Hepatic stellate cell (primary cell): ENCODE measurements around the gene ADAR.

Experiments
- DNase-seq: peaks from one replicate; pipeline ENCODE4 v3.0.0; 2011; ENCODE audit warnings: low spot score

The ADAR gene

DNA sequence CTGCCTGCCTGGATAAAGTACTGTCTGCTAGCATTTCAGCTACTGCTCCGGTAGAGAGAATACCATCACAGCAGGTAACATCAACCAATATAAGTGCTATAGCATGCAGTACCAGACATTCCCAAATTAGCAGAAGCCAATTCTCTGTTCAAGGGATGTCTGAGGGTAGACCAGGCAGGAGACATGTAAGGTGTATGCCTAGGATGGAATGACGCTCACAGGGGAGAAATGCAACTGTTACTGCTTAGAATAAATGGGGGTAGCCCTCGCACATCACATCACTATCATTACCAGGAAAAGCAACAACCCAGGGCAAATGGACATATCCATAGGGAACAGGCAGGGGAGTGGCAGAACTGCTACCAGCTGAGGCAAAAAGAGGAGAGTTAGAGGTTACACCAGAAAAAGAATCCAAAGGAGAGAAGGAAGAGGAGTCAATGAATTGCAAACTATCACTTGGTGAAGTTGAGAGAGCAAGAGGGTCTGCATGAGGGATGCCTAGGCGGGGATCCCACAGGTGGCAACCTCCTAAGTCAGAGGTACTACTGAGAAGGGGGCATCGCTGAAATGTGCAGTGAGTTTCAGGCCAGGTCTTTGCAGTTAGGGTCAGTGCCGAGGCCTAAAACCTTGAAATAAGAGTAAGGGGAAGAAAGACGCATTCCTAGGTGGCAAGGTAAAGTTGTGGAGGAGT, 50.6 kb downstream of the ADAR start:
- DNase-seq, result no peak

DNA sequence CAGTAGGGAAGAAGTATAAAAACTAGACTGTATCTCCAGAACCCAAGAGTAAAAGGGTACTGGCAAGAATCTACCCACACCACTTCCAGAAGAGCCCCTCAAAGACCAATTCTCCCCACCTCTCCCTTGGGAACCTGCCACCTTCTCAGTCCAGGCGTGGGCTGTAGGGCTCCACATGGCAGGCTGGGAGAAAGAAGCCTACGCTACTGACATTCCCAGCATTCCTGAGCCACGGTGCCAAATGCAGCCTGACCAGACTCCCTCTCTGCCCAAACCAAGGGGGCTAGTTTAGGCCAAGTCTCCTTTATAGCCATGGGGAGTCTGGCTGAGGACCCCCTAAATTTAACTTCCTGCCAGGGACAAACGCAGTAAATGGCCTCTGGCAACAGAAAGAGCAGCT, 51.6 kb downstream of the ADAR start:
- DNase-seq, result peak; percentile 60

DNA sequence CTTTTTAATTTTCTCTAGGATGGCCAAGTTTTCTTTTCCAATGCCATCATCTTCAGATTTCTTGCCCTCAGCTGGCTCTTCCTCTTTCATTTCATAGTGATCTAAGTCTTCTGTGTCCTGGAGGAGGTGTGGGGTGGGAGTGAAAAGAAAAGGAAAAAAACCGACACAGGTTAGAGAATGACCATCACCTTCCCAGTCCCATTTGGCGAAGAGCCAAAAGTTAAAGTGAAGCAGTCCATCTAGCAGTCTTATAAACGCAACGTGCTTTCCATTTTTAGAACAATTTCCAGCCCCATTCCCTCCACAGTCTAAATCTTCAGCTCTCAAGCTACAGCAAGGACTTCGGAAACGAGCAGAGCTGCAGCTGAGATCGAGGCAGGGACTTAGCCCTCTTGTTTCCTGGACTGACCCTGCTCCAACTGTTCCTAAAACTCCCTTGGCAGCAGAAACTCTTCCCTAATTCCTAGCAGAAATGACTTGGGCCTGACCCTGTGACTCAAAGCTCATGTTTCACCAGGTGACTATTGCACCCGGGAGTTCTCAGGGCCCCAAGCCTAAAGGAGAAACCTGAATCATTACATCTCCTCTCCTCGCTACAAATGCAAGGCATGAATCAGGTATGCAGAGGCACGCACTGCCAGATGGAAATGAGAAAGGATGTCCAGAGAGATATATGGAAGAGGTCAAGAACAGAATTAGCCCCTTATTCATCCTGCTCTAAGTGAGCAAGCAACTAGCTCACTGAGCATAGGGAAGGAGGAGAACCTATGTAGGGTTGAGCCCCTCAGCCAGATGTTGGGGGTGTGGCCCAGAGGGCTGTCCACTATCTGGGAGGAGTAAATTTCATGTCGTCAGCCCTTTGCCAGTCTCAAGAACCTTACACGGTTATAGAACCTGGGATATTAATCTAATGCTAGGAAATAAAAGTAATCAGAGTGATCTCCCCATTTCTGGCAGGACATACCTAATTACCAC, 54.6 kb downstream of the ADAR start:
- DNase-seq, result no peak

DNA sequence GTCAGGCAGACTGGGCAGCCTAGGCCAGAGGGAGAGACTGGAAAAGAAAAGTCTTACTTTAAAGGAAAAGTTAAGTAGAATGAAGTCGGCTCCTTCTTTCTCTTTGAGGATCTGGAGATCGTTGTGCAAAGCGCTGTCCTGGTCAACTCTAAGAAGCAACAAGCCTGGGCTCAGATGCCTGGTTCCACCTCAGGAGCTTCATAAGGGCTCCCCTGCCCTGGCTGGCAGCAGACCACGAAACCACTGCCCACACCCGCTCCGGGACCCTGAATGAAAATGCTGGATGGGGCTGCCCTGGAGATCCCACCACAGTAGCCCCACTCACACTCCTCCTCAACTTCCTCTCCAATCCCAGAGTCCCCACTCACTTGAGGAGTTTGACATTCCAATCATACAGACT, 56.0 kb downstream of the ADAR start:
- no peak for DNase-seq

DNA sequence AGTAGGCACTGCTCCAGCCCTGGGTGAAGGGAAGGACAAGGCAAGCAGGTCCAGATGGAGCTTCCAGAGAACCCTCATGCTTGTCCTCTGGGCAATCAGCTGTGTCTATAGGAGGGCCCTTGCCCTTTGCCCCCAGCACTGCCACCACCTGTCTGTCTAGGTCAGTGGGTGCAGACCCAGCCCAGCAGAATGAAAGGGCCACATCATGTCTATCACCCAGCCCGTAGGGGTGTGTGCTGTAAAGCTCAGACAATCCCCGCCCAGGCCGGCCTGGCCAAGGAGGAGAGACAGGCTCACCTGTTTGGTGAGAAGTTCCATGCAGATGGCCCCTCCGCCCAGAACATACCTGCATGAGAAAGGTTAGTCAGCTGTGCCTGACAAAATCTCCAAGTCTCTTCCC, 56.5 kb downstream of the ADAR start:
- DNase-seq, result no peak

DNA sequence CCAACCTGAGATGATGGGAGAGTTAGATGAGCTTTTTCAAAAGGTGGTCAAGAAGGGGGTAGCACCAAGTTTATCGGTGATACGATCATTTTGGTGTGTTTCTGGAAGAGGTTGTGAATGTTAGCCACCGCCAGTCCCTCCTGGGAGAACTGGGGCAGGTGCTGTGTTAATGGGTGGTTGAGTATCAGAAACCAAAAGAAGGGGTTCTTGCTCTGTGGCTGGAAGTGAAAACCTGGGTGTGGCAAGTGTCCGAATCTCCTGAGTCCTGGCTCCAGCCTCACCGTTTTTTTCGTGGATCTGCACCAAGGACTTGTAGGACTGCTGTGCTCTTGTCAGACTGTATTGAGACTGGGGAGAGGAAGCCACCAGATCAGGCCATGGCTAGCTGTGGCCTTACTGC, 57.3 kb downstream of the ADAR start:
- no peak for DNase-seq

DNA sequence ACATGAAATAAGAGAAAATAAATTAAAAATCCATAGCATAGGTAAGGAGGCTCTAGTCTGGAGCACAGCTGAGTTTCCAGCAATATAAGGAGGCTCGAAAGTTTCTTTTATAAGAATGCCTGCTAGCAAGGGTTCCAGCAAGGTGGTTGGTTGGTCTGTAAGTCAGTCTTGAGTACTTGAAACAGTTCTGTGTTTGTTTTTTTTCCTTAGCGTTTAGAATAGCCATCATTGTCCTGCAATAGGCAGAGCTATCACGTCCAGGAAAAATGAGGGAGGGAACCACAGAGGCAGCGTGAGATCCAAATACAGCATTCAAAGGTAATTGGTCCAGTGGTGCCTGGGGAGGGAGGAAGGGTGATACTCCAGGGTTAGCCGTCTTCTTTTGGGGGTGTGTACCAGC, 57.9 kb downstream of the ADAR start:
- DNase-seq, result no peak

DNA sequence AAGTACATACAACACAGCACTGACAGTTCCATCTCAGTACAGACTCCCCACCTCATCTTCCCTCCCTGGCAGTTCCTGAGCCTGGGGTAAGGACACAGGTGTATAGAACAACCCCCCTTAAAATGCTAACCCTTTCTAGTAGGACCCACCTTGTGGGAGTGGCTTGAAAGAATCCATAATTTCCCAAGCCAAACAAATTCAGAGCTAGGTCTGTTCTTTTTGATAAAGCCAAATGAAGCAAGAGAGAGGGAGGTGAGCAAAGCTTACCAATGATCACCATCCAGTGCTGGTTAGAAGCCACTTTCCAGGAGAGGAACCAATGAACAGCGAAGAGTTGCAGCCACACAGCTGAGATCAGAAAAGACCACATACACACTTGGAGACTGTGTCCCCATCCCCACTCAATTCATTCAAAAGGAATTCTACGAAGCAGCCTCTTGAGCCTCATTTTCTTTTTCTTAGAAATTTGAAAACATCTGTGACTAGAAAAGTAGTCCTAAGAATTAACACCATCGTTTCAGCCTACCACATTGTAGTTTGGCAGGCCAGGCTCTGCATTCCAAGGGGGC, 58.7 kb downstream of the ADAR start:
- DNase-seq, result no peak

DNA sequence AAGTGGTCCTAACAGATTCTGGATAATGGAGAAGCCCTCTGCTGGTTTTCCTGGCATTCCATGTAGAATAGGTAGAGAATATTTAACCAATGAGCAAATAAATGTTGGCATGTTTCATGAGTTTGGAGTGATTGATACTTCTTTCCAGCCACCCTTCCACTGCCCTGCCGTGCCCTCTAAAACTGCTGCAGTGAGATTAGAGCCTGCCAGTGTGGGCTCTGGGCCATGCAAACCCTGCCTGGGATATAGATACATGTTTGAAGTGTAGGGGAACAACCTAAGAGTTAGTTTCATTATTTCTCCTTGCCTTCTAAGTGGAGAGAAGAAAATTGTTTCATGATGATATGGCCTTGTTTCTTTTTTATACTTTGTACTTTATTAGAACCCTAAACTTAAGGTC, 60.0 kb downstream of the ADAR start:
- no peak for DNase-seq

DNA sequence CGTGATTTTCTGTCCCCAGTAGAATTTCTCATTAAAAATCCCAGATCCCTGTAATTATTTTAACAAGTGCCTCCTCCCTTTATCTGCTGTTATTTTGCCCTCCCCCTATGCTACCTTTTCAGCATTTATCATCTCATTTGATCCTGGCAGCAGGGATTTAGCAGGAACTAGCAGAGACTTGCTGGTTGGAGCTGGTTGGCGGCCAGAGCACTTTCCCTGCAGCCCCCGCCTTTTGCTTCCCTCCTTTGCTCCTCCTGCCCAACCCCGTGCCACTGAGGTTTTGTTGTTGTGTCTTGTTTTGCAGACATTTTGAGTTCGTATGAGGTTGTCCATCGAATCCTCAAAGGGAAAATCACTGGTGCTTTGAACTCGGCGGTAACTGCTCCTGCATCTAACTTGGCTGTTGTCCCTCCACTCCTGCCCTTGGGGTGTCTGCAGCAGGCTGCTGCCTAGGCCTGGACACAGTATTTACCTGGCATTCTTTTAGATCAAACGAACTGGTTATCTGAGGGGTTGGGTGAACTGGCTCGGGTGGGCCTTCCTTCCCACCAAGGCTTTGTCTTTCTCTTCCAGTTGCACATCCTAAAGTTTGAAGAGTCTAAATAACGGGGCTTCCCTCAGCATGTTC, 60.8 kb downstream of the ADAR start:
- no peak for DNase-seq

DNA sequence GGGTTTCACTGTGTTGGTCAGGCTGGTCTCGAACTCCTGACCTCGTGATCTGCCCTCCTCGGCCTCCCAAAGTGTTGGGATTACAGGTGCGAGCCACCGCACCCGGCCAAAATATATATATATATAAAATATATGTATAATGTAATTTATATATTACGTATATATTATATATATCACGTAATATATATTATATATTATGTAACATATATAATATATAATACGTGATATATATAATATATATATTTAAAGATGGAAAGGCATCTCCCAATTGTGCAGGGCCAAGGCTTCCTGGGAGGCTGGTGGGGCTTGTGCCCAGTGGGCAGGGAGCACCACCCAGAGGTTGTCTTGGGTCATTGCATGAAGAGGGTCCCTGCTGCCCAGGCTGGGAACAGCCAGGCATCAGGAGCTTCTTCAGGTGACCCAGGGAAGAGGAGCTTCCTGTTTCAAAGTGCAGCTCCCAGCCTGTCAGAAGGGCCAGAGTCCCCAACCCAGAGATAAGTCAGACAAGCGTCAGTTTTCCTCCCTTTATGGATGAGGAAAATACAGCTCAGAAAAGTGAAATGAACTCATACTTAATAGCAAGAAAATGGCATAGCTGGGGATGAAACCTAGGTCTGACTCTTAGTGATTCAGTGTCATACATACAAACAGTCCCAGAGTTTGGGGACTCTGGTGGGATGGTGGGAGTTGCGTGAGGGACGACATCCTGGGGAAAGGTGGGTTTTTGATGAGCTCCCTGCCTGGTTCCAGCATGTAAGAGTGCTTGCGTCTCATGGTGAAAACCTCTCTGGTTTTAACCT, 61.5 kb downstream of the ADAR start:
- peak; percentile 77 for DNase-seq

DNA sequence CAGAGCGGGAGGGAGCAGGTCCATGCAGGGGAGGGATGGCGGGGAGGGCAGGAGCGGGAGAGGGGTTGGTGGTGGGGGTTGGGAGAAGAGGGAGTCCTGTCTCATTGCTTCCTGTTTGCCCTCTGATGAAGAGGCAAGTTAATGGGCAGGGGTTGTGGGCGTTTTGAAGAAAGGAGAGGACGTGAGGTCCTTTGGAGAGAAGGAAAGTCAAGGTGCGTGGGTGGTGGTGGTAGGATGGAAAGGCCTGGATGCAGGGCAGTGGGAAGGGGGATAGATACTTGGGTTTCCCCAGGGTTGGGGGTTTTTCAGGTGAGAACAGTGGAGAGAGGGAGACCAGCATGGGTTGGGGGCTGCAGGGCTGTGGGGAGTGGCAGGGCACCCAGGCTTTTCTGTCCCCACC, 66.8 kb downstream of the ADAR start:
- DNase-seq, result no peak

DNA sequence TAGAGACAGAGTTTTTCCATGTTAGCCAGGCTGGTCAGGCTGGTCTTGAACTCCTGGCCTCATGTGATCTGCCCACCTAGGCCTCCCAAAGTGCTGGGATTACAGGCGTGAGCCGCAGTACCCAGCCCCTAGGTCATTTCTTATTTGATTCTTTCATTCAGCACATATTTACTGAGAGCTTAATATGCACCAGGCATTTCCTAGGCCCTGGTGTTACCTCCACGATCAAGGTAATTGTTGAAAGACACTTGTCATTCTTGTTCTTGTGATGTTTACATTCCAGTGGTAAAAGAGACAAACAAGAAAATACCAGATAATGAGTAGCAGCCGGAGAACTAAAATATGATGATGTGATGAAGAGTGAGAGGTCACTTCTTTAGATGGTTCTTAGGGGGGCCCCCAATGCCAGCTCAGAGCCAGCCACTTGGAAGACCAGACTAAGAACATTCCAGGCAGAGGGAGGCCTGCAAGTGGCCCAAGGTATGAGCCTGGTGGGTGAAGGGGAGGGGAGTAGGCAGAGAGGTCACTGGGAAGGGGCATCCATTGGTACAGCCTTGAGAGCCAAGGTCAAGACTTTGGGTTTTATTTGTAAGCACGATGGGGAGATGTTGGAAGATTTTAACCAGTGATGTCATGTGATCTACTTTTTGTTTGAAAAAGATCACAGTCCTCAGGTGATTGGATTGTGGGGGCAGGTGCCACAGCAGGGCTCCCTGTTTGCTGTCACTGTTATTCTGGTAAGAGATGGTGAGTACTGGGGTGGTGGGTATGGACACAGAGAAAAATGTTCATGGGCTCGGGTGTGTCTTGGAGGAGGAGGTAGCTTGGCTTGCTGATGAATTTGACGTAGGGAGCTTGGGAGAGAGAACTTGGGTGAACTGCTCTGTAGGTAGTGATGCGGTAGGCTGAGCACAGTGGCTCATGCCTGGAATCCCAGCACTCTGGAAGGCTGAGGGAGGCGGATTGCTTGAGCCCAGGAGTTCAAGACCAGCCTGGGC, 68.2 kb downstream of the ADAR start:
- DNase-seq, result no peak

DNA sequence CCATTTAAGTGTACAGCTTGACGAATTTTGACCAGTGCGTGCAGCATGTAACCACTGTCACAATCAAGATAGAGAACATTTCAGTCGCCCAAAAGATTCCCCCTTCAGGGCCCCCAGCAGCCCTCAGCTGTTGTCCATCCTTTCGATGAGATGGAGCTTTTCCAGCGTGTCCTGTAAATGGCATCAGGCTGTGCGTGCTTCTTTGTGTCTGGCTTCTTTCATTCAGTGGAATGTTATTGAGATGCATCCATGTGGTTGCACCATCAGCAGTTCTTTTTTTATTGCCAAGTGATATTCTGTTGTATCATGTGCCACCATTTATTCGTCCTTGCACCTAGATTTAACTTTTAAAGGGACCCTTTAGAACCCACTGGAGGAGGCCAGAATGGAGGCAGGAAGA, 71.4 kb downstream of the ADAR start:
- DNase-seq, result peak; percentile 29

DNA sequence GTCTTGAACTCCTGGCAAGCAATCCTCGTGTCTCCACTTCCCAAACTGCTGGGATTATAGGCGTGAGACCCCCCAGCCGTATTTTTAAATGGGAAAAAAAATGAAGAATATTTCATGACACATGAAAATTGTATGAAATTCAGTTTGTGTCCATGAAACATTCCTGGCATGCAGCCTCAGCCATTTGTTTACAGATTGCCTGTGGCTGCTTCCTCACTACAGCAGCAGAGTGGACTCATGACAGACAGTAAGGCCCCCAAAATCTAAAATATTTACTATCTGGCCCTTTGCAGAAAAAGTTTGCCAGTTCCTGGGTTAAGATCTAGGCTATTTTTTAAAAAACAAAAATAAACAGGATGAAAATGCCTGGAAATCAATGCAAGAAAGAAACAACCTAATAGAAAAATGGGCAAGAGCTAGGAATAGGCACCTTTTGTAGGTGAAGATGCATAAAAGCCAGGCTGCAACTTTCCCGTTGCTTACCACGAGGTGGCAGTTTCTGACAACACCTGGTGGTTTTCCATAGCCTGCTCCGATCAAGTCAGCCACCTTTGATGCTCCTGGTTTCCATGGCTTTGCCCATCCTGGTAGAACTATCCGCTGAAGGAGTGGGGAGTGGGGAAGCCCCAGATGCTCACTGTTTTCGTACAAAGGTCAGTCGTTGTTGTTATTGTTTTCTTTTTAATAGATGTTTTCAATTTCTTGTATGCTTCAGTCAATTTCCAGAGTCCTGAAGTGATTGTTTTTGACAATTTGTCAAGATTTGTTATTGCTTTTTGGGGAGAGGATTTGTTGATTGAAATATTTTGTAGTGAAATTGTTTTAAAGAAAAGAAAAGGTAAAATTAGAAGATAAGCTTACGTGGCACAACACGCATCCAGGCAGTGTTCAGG, 73.8 kb downstream of the ADAR start:
- DNase-seq, result no peak
